K562 (cell line): ENCODE results near the gene DNAAF8. TPM values are rescaled to one million over a fixed set of nuclear protein-coding genes. Genes with fewer than 3 reads are reported as not detected.

ENCODE experiments used
- ATAC-seq: fragments of 200-7000 bp; cut with Tn5 transposase; 3 replicates; pipeline ENCODE4 v1.9.1; 2020; ENCODE audit warnings: moderate library complexity
- BruUV-seq: library from RNA; stranded (reverse); fragments of 400-500 nt; replicated peaks from 2 replicates; lab custom pipeline; 2021; lab: Mats Ljungman, UMichigan
- CTCF ChIA-PET: fragments of 300-600 bp; formaldehyde crosslinking; extraction: SDS; loops from one replicate; lab custom pipeline; 2021; ENCODE audit warnings: low intra/inter-chr PET ratio; lab: Yijun Ruan, JAX
- POLR2A ChIA-PET: fragments of 300-600, 350-650 bp; sonication (Branson Sonifier 250); formaldehyde crosslinking; extraction: SDS; loops from one replicate; lab custom pipeline; 2021; ENCODE audit warnings: antibody characterized with exemption, inconsistent platforms; lab: Yijun Ruan, JAX
- DNase-seq, 4 experiments: peaks; one replicate each; pipeline versions ENCODE4 v3.0.0 to v3.0.0-alpha.2; 2011 to 2018; ENCODE audit warnings: low spot score in 3 of 4, mixed read lengths in 3 of 4; ENCODE audit errors: extremely low read depth in 1 of 4
- FAIRE-seq: peaks from 2 replicates; lab custom pipeline; 2011; peaks lifted over from hg19 to GRCh38; lab: Jason Lieb, UNC
- H2AFZ ChIP-seq: 2 replicates; pipeline ENCODE4 v1.6.0; 2011; ENCODE audit warnings: low read depth, low read length, control low read depth, inconsistent platforms
- H3K27ac ChIP-seq: fragments of 200-600 bp; 3 replicates; pipeline ENCODE4 v1.8.0; 2011; ENCODE audit warnings: low read depth, mild to moderate bottlenecking, control low read depth, inconsistent platforms, low read length, moderate library complexity, mixed read lengths; ENCODE audit errors: extremely low read depth
- H3K27me3 ChIP-seq, 2 experiments: fragments of 300-600 bp in 1 of 2; 2 replicates in 1 of 2; 3 replicates in 1 of 2; pipeline versions ENCODE4 v1.6.0 to v1.8.0; 2011; ENCODE audit warnings: inconsistent platforms in 2 of 2, low read length in 2 of 2, mild to moderate bottlenecking in 1 of 2, mixed read lengths in 1 of 2, moderate library complexity in 1 of 2; ENCODE audit not compliant: control insufficient read depth in 2 of 2, insufficient read depth in 2 of 2
- H3K36me3 ChIP-seq: fragments of 300-600 bp; 3 replicates; pipeline ENCODE4 v1.8.0; 2011; ENCODE audit warnings: mild to moderate bottlenecking, low read length, inconsistent platforms; ENCODE audit not compliant: control insufficient read depth, insufficient read depth
- H3K4me1 ChIP-seq, 2 experiments: fragments of 200-600 bp in 1 of 2; replicated peaks in 1 of 2; 2 replicates in 1 of 2; 3 replicates in 1 of 2; pipeline versions ENCODE4 v1.5.1 to v1.8.0; 2011; ENCODE audit warnings: inconsistent platforms in 2 of 2, low read length in 2 of 2, mild to moderate bottlenecking in 1 of 2, mixed read lengths in 1 of 2, moderate library complexity in 1 of 2; ENCODE audit not compliant: control insufficient read depth in 2 of 2, insufficient read depth in 2 of 2
- H3K4me2 ChIP-seq: 2 replicates; pipeline ENCODE4 v1.6.1; 2011; ENCODE audit warnings: low read length, control low read depth, inconsistent platforms, mixed read lengths; ENCODE audit not compliant: insufficient read depth
- H3K4me3 ChIP-seq: fragments of 200-600 bp; sonication (generic), shearing (Covaris generic); 2 replicates; pipeline ENCODE4 v1.5.1; 2016; ENCODE audit warnings: control low read depth, inconsistent platforms
- H3K79me2 ChIP-seq: fragments of 200-600 bp; 3 replicates; pipeline ENCODE4 v1.8.0; 2011; ENCODE audit warnings: low read length, inconsistent platforms; ENCODE audit not compliant: control insufficient read depth, insufficient read depth
- H3K9ac ChIP-seq, 2 experiments: 2 replicates each; pipeline versions ENCODE4 v1.6.0 to v1.6.1; 2011; ENCODE audit warnings: low read depth in 2 of 2, low read length in 2 of 2, control low read depth in 1 of 2, inconsistent platforms in 1 of 2, mild to moderate bottlenecking in 1 of 2, mixed read lengths in 1 of 2; ENCODE audit not compliant: insufficient read depth in 1 of 2
- H3K9me1 ChIP-seq: one replicate; pipeline ENCODE4 v1.6.0; 2011; ENCODE audit warnings: inconsistent platforms, mild to moderate bottlenecking, low read length, moderate library complexity; ENCODE audit not compliant: control insufficient read depth, insufficient read depth
- H3K9me3 ChIP-seq: replicated peaks from 2 replicates; pipeline ENCODE4 v1.5.1; 2011; ENCODE audit warnings: low read depth, low read length, inconsistent platforms; ENCODE audit not compliant: control insufficient read depth, insufficient read depth
- H4K20me1 ChIP-seq: replicated peaks from 2 replicates; pipeline ENCODE4 v1.6.1; 2011; ENCODE audit warnings: low read length, inconsistent platforms, mixed read lengths; ENCODE audit not compliant: control insufficient read depth, insufficient read depth
- EWSR1 ChIP-seq: fragments of 450-650 bp; IDR thresholded peaks from 2 replicates; pipeline ENCODE4 v1.6.1; 2018; ENCODE audit warnings: borderline replicate concordance, mild to moderate bottlenecking, low read depth, moderate library complexity; ENCODE audit not compliant: partially characterized antibody
- HNRNPK ChIP-seq: fragments of 200-400 bp; formaldehyde crosslinking; IDR thresholded peaks from one replicate; pipeline ENCODE4 v1.6.1; 2018; ENCODE audit warnings: mild to moderate bottlenecking, low read depth, low read length; ENCODE audit not compliant: poor library complexity, severe bottlenecking
- KLF6 ChIP-seq: fragments of 250-450 bp; sonication (Bioruptor Pico); IDR thresholded peaks from 2 replicates; pipeline ENCODE4 v1.4.0; 2020; ENCODE audit warnings: mild to moderate bottlenecking, moderate library complexity, borderline replicate concordance
- NEUROD1 ChIP-seq: fragments of 150-350 bp; IDR thresholded peaks from 2 replicates; pipeline ENCODE4 v1.6.1; 2014; ENCODE audit warnings: borderline replicate concordance, low read length, low read depth; ENCODE audit not compliant: partially characterized antibody
- NFE2 ChIP-seq: IDR thresholded peaks from 2 replicates; pipeline ENCODE4 v1.6.1; 2014; ENCODE audit warnings: antibody characterized with exemption, low read depth
- PHTF2 ChIP-seq: fragments of 250-450 bp; sonication (Bioruptor Pico); IDR thresholded peaks from 2 replicates; pipeline ENCODE4 v1.5.0; 2021; ENCODE audit warnings: mild to moderate bottlenecking
- RAD21 ChIP-seq, 2 experiments: fragments of 250-450 bp in 1 of 2; fragments of 450-650 bp in 1 of 2; sonication (Bioruptor Pico) in 1 of 2; formaldehyde crosslinking in 1 of 2; IDR thresholded peaks in 1 of 2; conservative IDR thresholded peaks in 1 of 2; 2 replicates each; pipeline versions ENCODE4 v1.4.0 to v1.8.0; 2020 to 2022; ENCODE audit warnings: mild to moderate bottlenecking in 2 of 2, moderate library complexity in 1 of 2
- RNF2 ChIP-seq: sonication (generic); IDR thresholded peaks from 2 replicates; pipeline ENCODE4 v1.6.1; 2016
- SRSF3 ChIP-seq: fragments of 200-400 bp; formaldehyde crosslinking; IDR thresholded peaks from 2 replicates; pipeline ENCODE4 v1.6.1; 2016; ENCODE audit warnings: mild to moderate bottlenecking, low read length, moderate library complexity; ENCODE audit not compliant: insufficient read depth
- TAF9B ChIP-seq: fragments of 450-650 bp; IDR thresholded peaks from 2 replicates; pipeline ENCODE4 v1.6.1; 2018; ENCODE audit warnings: mild to moderate bottlenecking; ENCODE audit not compliant: partially characterized antibody
- ZNF445 ChIP-seq: fragments of 250-450 bp; sonication (Bioruptor Pico); IDR thresholded peaks from 2 replicates; pipeline ENCODE4 v1.4.0; 2020; ENCODE audit warnings: low read depth, mild to moderate bottlenecking, moderate library complexity
- WGBS: fragments of 100-300 bp; shearing (Covaris generic); methylation state at CpG from one replicate; pipeline ENCODE4 v1.1.6; 2016; ENCODE audit warnings: low coverage, mixed read lengths; ENCODE audit not compliant: insufficient coverage; ENCODE audit errors: missing lambda C conversion rate; 5-methylcytosine and 5-hydroxymethylcytosine counted together
- in situ Hi-C: fragments of 300-500 bp; cut with MboI; formaldehyde crosslinking; loops from 4 replicates; pipeline ENCODE4 v1.15.0; 2018; ENCODE audit warnings: inconsistent platforms, mixed read lengths
- intact Hi-C: fragments of 100-400 bp; cut with micrococcal nuclease; formaldehyde crosslinking; loops from 2 replicates; pipeline ENCODE4 v1.14.2; 2022
- polyA plus RNA-seq, 8 experiments: library from polyadenylated mRNA; depleted of rRNA in 4 of 8; stranded (reverse) in 5 of 8; unstranded in 3 of 8; fragments of >200 nt; fragmentation: Nextera tagmentation in 2 of 8; fragmentation: Illumina TruSeq in 1 of 8; extraction: Ambion mirVana in 2 of 8; extraction: Trizol in 1 of 8; gene quantifications; 2 replicates each; pipeline versions ENCODE4 v1.2.1 to v1.2.3, GENCODE V29; 2011 to 2014; ENCODE audit warnings: inconsistent platforms in 1 of 8, missing spikeins in 1 of 8
- total RNA-seq, 7 experiments: library from RNA; depleted of rRNA in 6 of 7; stranded (reverse); fragments of >200 nt in 6 of 7; fragmentation: Illumina TruSeq in 2 of 7; extraction: Trizol in 2 of 7; gene quantifications; 2 replicates each; pipeline versions ENCODE4 v1.2.1 to v1.2.3, GENCODE V29; 2011 to 2021; ENCODE audit warnings: low replicate concordance in 1 of 7
- TF ChIP-seq, protein P1 (sequence below): fragments of 250-450 bp; sonication (Bioruptor Pico); IDR thresholded peaks from 2 replicates; pipeline ENCODE4 v1.4.0; 2020; ENCODE audit warnings: mild to moderate bottlenecking, moderate library complexity
- TF ChIP-seq, protein P2 (sequence below): sonication (generic); formaldehyde crosslinking; IDR thresholded peaks from 2 replicates; pipeline ENCODE4 v1.8.1; 2023; ENCODE audit warnings: mild to moderate bottlenecking, missing genetic modification reagents
- TF ChIP-seq, protein P3 (sequence below): fragments of 450-650 bp; IDR thresholded peaks from 2 replicates; pipeline ENCODE4 v1.6.1; 2017; ENCODE audit warnings: antibody characterized with exemption

Gene DNAAF8
- total and polyA plus RNA-seq, 9 of the 15 experiments (the other 6 are each of a cell fraction or from before 2014, with no cell fraction given): 0.04 to 0.12 (median 0.10) TPM; not detected in 6

DNA sequence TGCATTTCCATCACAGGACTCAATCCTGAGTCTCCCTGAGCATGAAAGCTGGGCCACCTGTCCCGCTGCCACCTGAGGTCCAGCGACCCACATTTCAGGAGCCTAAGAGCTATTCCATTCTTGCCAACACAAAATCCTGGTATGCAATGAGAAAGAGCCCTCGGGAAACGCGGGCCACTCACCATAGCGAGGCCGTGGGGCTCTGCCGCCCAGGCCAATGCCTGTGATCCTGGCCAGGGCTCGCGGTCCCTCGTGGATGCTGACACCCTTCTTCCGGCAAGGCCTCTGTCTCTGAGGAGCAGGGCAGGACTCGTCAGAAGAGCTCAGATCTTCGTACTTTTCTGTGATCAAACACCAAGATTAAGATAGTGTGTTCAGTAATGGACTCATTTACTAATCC lies 29.4 kb upstream of the DNAAF8 start (continued):
- TF ChIP-seq TAF9B: no peak
- TF ChIP-seq, protein P1, sequence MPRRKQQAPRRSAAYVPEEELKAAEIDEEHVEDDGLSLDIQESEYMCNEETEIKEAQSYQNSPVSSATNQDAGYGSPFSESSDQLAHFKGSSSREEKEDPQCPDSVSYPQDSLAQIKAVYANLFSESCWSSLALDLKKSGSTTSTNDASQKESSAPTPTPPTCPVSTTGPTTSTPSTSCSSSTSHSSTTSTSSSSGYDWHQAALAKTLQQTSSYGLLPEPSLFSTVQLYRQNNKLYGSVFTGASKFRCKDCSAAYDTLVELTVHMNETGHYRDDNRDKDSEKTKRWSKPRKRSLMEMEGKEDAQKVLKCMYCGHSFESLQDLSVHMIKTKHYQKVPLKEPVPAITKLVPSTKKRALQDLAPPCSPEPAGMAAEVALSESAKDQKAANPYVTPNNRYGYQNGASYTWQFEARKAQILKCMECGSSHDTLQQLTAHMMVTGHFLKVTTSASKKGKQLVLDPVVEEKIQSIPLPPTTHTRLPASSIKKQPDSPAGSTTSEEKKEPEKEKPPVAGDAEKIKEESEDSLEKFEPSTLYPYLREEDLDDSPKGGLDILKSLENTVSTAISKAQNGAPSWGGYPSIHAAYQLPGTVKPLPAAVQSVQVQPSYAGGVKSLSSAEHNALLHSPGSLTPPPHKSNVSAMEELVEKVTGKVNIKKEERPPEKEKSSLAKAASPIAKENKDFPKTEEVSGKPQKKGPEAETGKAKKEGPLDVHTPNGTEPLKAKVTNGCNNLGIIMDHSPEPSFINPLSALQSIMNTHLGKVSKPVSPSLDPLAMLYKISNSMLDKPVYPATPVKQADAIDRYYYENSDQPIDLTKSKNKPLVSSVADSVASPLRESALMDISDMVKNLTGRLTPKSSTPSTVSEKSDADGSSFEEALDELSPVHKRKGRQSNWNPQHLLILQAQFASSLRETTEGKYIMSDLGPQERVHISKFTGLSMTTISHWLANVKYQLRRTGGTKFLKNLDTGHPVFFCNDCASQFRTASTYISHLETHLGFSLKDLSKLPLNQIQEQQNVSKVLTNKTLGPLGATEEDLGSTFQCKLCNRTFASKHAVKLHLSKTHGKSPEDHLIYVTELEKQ (CRISPR knock-in tag): no peak

DNA sequence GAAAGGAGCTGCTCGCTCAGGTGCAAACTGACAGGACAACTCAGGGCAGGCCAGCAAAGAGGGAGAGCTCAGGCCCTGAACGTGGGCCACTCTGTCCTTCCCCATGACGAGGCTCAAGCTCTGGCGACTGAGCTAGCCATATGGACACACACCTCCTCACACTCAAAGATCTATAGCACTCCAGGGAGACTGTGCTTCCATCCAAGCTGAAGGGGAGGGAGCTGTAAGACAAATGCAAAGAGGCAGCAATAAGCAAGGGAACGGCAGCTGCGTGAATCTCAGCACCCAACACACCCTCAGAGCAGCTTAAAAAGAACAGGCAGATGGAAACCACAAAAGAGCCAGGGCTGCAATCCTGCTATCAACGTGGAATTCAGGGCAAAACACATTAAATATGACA lies 27.5 kb upstream of the DNAAF8 start:
- no peak overlapping the region for H3K4me2 ChIP-seq
- H3K27ac ChIP-seq: no peak overlapping the region
- H4K20me1 ChIP-seq: no peaks in the 10 kb centered on the region
- intact Hi-C loops (no loop called here), in situ Hi-C loops (no loop called here)
- no peaks in the 10 kb centered on the region for H3K9me3 ChIP-seq
- FAIRE-seq (no peak), DNase-seq (no peak), ATAC-seq (no peak)
- no peak overlapping the region for H3K9ac ChIP-seq
- CTCF ChIA-PET: no interaction called here
- no peaks in the 10 kb centered on the region for H3K27me3 ChIP-seq
- H3K4me3 ChIP-seq: no peak overlapping the region
- peaks cover 61% of the 10 kb centered on the region; the same call in 2 of the 3 replicates for H3K36me3 ChIP-seq
- H3K9me1 ChIP-seq: peaks cover 3% of the 10 kb centered on the region
- H3K79me2 ChIP-seq: no peaks in the 10 kb centered on the region
- BruUV-seq: no TSS peak
- POLR2A ChIA-PET: interaction anchor here (0.6 to 1.2 kb wide), 4 partner anchors 11 to 131 kb away, joined by 3 to 5 read pairs (median 4); no protein-coding TSS in a partner anchor
- H3K4me1 ChIP-seq: peaks cover 3 to 4% of the 10 kb centered on the region in 2 experiments; a peak in 2 of 5 replicates
- H2AFZ ChIP-seq: no peak overlapping the region
- 81% methylated on average over 7 of the region's 7 CpGs for WGBS
- TF ChIP-seq SRSF3: no peak
- TF ChIP-seq KLF6 (CRISPR knock-in tag): no peak
- TF ChIP-seq NFE2: no peak
- TF ChIP-seq EWSR1: no peak
- TF ChIP-seq, protein P2, sequence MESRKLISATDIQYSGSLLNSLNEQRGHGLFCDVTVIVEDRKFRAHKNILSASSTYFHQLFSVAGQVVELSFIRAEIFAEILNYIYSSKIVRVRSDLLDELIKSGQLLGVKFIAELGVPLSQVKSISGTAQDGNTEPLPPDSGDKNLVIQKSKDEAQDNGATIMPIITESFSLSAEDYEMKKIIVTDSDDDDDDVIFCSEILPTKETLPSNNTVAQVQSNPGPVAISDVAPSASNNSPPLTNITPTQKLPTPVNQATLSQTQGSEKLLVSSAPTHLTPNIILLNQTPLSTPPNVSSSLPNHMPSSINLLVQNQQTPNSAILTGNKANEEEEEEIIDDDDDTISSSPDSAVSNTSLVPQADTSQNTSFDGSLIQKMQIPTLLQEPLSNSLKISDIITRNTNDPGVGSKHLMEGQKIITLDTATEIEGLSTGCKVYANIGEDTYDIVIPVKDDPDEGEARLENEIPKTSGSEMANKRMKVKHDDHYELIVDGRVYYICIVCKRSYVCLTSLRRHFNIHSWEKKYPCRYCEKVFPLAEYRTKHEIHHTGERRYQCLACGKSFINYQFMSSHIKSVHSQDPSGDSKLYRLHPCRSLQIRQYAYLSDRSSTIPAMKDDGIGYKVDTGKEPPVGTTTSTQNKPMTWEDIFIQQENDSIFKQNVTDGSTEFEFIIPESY: no peak
- no peak for TF ChIP-seq PHTF2 (CRISPR knock-in tag)
- TF ChIP-seq, protein P3, sequence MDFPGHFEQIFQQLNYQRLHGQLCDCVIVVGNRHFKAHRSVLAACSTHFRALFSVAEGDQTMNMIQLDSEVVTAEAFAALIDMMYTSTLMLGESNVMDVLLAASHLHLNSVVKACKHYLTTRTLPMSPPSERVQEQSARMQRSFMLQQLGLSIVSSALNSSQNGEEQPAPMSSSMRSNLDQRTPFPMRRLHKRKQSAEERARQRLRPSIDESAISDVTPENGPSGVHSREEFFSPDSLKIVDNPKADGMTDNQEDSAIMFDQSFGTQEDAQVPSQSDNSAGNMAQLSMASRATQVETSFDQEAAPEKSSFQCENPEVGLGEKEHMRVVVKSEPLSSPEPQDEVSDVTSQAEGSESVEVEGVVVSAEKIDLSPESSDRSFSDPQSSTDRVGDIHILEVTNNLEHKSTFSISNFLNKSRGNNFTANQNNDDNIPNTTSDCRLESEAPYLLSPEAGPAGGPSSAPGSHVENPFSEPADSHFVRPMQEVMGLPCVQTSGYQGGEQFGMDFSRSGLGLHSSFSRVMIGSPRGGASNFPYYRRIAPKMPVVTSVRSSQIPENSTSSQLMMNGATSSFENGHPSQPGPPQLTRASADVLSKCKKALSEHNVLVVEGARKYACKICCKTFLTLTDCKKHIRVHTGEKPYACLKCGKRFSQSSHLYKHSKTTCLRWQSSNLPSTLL: no peak
- TF ChIP-seq NEUROD1: no peak
- TF ChIP-seq ZNF445 (CRISPR knock-in tag): no peak
- TF ChIP-seq RNF2: no peak
- TF ChIP-seq HNRNPK: no peak
- no peak for TF ChIP-seq RAD21 (CRISPR knock-in tag; conservative IDR thresholded peaks at IDR 0.05 in 1 of 2, IDR thresholded peaks at IDR 0.05 in 1 of 2)
